ENCODE results near the gene BCAM.
"Not testable (repeated sequence)": the region's sequence is repeated elsewhere in the genome, so short reads cannot be mapped to it uniquely, and the experiment has no call there.

BCAM gene

DNA sequence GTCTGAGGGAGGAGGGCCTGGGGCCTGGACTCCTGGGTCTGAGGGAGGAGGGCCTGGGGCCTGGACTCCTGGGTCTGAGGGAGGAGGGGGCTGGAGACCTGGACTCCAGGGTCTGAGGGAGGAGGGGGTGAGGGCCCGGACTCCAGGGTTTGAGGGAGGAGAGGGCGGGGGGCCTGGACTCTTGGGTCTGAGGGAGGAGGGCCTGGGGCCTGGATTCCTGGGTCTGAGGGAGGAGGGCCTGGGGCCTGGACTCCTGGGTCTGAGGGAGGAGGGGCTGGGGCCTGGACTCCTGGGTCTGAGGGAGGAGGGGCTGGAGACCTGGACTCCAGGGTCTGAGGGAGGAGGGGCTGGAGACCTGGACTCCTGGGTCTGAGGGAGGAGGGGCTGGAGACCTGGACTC lies 27.2 kb upstream of the BCAM start:
- not testable (repeated sequence) for DNase-seq (ENCODE audit: low spot score in 2 of 2); H3K36me3 Mint-ChIP-seq; H3K27ac Mint-ChIP-seq; H3K9me3 Mint-ChIP-seq; ATAC-seq; H3K4me1 Mint-ChIP-seq; H3K4me3 Mint-ChIP-seq

DNA sequence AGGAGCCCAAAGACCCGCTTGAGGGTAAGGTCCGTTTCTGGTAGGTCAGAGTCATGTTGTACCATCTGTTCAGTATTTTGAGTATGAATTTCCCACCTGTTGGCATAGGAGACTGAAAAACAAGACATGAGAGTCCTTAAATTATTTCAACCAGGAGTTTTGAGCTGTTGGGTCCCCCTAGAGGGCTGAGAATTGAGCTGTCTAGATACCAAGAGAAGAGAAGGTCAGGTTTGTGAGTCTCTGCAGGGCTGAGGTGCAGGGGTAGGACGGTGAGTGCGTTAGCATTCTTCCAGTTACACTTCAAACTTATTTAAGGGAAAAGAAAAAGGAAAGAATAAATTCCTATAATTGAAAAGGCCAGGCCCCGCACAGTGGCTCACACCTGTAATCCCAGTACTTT lies 26.2 kb upstream of the BCAM start:
- Mint-ChIP-seq H3K27ac (no peak overlapping the region), H3K4me1 (peaks cover 7% of the 10 kb centered on the region)

DNA sequence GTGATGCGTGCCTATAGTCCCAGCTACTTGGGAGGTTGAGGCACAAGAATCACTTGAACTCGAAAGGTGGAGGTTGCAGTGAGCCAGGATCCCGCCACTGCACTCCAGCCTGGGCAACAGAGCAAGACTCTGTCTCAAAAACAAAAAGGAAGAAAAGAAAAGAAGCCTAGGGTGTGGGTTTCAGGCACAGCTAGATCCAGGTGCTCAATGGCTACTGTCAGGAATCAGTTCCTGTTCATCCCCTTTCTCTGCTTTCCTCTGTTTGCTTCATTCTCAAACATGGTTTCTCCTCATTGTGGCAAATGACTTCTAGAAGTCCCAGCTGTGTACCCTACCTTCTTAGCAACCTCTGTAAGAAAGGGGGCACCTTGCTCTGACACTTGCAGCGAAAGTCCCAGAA lies 25.4 kb upstream of the BCAM start:
- Mint-ChIP-seq H3K36me3 (no peaks in the 10 kb centered on the region), H3K9me3 (no peaks in the 10 kb centered on the region), H3K27ac (no peak overlapping the region), H3K4me1 (peaks cover 7% of the 10 kb centered on the region), H3K4me3 (no peak overlapping the region)
- DNase-seq (ENCODE audit: low spot score in 2 of 2) (no peak), ATAC-seq (no peak)

More for the DNA sequence above, 26.2 kb upstream of the BCAM start:
- DNase-seq (ENCODE audit: low spot score in 2 of 2) (no peak), ATAC-seq (no peak)
- Mint-ChIP-seq H3K4me3 (no peak overlapping the region), H3K36me3 (no peaks in the 10 kb centered on the region), H3K9me3 (no peaks in the 10 kb centered on the region)

DNA sequence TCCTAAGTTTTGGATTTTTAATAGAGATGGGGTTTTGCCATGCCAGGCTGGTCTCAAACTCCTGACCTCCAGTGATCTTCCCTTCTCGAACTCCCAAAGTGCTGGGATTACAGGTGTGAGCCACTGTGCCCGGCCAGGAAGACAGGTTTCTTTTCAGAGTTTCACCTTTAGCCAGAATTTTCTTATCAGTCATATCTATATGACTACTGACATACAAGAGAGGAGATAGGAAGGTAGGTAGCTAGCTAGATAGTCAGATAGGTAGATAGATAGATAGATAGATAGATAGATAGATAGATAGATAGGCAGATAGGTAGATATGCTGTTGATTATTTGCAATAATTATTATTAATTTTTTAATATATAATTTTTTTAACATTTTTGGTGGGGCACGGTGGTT lies 23.6 kb upstream of the BCAM start:
- Mint-ChIP-seq H3K9me3 (no peaks in the 10 kb centered on the region), H3K4me1 (peaks cover 7% of the 10 kb centered on the region), H3K36me3 (no peaks in the 10 kb centered on the region), H3K27ac (no peak overlapping the region), H3K4me3 (no peak overlapping the region)
- no peak for DNase-seq (ENCODE audit: low spot score in 2 of 2)
- no peak for ATAC-seq

DNA sequence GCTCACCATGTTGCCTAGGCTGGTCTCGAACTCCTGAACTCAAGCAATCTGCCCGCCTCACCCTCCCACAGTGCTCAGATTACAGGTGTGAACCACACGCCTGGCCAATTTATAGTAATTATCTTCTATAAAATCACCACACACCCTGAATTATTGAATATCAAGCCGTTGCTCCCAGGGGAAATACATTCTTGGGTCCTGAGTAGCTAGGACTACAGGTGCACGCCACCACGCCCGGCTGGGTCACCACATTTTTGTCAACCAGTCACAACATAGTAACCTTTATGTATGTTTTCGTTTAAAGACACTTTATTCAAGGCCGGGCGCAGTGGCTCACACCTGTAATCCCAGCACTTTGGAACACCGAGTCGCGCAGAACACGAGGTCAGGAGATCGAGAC lies 22.9 kb upstream of the BCAM start:
- ATAC-seq (no peak), DNase-seq (ENCODE audit: low spot score in 2 of 2) (no peak)
- Mint-ChIP-seq H3K9me3 (no peaks in the 10 kb centered on the region), H3K27ac (no peak overlapping the region), H3K4me3 (no peak overlapping the region), H3K36me3 (no peaks in the 10 kb centered on the region), H3K4me1 (peaks cover 7% of the 10 kb centered on the region)

DNA sequence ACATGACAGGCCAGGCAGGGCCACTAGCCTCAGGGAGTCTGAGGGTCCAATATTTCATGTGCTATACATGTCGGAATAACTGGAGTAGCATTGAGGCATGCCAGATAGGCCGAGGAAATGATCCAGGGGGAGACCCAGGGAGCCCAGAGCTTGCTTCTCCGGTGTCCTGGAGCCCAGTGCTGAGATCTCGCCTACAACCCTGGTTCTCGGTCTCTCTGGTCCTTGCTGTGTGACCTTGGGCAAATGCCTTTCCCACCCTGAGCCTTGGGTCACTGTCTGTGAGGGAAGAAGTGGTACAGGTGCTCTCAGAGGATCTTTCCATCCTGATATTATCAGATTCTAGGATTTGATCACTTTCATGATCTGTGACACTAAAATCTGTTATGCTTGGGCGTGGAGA lies 19.9 kb upstream of the BCAM start:
- ATAC-seq (no peak), DNase-seq (ENCODE audit: low spot score in 2 of 2) (no peak)
- H3K4me1 Mint-ChIP-seq: peaks cover 7% of the 10 kb centered on the region
- no peaks in the 10 kb centered on the region for H3K9me3 Mint-ChIP-seq
- no peak overlapping the region for H3K27ac Mint-ChIP-seq
- no peak overlapping the region for H3K4me3 Mint-ChIP-seq
- no peaks in the 10 kb centered on the region for H3K36me3 Mint-ChIP-seq

DNA sequence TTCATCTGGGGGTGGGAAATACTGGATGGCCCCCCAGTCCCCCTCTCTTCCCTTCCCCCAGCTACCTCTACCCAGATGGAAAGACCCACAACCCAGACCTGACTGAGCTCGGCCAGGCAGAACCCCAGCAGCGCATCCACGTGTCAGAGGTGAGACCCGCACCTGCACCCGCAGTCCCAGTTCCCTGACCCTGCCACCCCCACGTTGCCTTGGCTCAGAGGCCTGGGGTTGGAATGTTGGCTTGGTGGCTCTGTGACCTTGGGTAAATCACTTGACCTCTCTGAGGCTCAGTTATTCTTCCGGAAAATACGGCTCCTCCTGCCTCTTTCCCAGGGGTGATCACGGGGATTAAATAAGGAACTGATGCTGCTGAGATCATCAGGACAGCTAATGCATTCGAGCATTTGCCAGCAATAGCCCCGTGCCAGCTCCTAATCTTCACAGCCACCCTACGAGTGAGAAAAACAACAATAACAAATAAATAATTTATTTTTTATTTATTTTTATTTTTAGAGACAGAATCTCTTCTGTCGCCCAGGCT lies 18.9 kb upstream of the BCAM start:
- H3K9me3 Mint-ChIP-seq: no peaks in the 10 kb centered on the region
- H3K36me3 Mint-ChIP-seq: no peaks in the 10 kb centered on the region
- no peak overlapping the region for H3K27ac Mint-ChIP-seq
- no peaks in the 10 kb centered on the region for H3K4me1 Mint-ChIP-seq
- no peak overlapping the region for H3K4me3 Mint-ChIP-seq
- DNase-seq (ENCODE audit: low spot score in 2 of 2) (no peak), ATAC-seq (no peak)

DNA sequence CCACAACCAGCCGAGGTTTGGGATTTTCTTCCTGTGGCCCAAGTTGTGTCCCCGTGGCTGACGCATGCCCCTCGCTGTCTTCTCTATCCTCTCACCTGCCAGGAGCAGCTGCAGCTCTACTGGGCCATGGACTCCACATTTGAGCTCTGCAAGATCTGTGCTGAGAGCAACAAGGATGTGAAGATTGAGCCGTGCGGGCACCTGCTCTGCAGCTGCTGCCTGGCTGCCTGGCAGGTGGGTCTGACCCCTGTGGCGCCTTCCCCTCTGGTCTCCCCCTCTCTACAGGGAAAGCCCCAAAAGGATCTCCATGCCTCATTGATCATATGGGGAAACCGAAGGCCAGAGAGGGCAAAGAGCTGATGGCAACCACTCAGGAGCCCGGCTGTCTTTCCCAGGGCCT lies 16.6 kb upstream of the BCAM start:
- H3K4me3 Mint-ChIP-seq: no peak overlapping the region
- ATAC-seq (no peak), DNase-seq (ENCODE audit: low spot score in 2 of 2) (no peak)
- no peaks in the 10 kb centered on the region for H3K4me1 Mint-ChIP-seq
- H3K9me3 Mint-ChIP-seq: no peaks in the 10 kb centered on the region
- H3K36me3 Mint-ChIP-seq: no peaks in the 10 kb centered on the region
- H3K27ac Mint-ChIP-seq: no peak overlapping the region

DNA sequence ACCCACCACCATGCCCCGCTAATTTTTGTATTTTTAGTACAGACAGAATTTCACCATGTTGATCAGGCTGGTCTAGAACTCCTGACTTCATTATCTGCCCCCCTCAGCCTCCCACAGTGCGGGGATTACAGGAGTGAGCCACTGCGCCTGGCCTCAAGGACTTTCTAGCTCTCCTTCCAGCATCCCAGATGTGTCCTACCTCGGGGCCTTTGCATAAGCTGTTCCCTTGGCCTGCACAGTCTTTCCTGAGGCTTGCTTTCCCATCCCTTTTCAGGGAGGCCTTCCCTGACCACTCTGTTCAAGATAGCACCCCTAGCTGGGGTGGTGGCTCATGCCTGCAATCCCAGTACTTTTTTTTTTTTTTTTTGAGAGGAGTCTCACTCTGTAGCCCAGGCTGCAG lies 14.3 kb upstream of the BCAM start:
- no peaks in the 10 kb centered on the region for H3K36me3 Mint-ChIP-seq
- H3K4me3 Mint-ChIP-seq: no peak overlapping the region
- peaks cover 3% of the 10 kb centered on the region for H3K4me1 Mint-ChIP-seq
- H3K27ac Mint-ChIP-seq: no peak overlapping the region
- H3K9me3 Mint-ChIP-seq: no peaks in the 10 kb centered on the region
- no peak for ATAC-seq
- no peak for DNase-seq (ENCODE audit: low spot score in 2 of 2)

DNA sequence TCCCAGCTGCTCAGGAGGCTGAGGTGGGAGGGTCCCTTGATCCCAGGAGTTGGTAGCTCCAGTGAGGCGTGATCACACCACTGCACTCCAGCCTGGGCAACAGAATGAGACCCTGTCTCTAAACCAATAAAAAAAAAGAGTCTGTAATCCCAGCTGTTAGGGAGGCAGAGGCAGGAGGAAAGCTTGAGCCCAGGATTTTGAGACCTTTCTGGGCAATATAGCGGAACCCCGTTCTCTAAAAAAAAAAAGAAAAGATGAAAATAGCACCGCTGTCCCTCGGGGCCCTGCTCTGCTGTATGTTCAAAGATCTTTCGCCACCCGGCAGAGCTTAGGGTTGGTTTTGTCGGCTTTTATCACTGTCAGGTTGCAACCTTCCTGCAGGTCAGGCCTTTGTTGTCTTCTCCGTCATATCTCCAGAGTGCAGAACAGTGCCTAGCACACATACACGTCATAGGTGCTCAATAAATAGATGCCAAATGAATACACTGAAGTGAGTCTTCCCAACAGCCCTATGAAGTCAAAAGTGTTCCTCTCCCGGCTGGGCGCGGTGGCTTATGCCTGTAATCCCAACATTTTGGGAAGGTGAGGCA lies 13.4 kb upstream of the BCAM start:
- Mint-ChIP-seq H3K4me3 (no peak overlapping the region), H3K9me3 (no peaks in the 10 kb centered on the region), H3K27ac (no peak overlapping the region), H3K36me3 (no peaks in the 10 kb centered on the region), H3K4me1 (peaks cover 6% of the 10 kb centered on the region)
- ATAC-seq (no peak), DNase-seq (ENCODE audit: low spot score in 2 of 2) (no peak)

DNA sequence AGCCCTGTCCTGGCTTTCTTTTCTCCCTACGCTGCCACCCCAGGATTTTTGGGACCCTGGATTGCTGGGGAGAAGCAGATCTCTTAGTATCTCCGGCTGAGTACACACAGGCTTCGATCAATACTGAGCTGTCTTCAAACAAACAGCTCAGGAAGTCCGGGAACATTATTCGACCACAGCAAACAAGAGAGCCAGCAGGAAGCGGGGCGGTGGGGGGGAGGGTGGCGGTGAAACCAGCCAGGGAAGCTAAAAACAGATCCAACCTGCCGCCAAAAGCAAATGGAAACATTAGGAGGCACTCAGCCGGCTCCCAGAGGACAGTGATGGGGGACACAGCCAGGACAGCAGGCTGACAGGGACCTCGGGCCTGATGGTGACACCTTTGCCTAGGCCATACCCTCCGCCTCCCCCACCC lies 12.2 kb upstream of the BCAM start:
- no peaks in the 10 kb centered on the region for H3K9me3 Mint-ChIP-seq
- H3K27ac Mint-ChIP-seq: peak overlapping the region; percentile 55
- no peak overlapping the region for H3K4me3 Mint-ChIP-seq
- no peak for DNase-seq (ENCODE audit: low spot score in 2 of 2)
- H3K4me1 Mint-ChIP-seq: peaks cover 6% of the 10 kb centered on the region
- H3K36me3 Mint-ChIP-seq: no peaks in the 10 kb centered on the region
- no peak for ATAC-seq

DNA sequence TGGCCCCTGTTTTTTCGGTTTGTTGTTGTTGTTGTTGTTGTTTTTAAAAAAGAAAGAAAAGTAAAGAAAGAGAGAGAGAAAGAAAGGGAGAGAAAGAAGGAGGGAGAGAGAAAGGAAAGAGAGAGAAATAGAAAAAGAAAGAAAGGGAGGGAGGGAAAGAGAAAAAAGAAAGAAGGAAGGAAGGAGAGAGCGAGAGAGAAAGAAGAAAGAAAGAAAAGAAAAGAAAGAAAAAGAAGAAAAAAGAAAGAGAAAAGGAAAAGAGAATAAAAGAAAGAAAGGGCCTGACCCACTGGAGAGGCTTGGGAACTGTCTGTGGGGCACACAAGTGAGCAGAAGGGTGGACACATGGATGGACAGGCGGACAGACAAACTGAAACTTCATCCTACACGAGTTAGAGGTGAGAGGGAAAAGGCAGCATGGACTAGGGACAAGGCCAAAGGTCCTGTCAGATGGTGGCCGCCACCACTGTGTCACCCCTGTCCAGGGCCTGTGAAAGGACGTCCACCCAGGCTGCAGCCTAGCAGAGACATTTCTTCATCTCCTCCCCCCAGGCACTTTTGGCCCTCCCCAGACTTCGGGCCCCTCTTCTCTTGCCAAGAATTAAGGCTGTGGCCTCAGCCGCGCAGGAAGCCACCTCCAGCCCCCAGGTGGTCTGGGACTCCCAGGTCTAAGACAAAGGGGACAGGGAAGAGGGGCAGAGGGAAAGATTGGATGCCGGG lies 9.1 kb upstream of the BCAM start:
- no peaks in the 10 kb centered on the region for H3K9me3 Mint-ChIP-seq
- DNase-seq (ENCODE audit: low spot score in 2 of 2) (no peak), ATAC-seq (no peak)
- H3K36me3 Mint-ChIP-seq: peaks cover 6% of the 10 kb centered on the region
- H3K27ac Mint-ChIP-seq: no peak overlapping the region
- H3K4me1 Mint-ChIP-seq: peaks cover 6% of the 10 kb centered on the region
- no peak overlapping the region for H3K4me3 Mint-ChIP-seq

DNA sequence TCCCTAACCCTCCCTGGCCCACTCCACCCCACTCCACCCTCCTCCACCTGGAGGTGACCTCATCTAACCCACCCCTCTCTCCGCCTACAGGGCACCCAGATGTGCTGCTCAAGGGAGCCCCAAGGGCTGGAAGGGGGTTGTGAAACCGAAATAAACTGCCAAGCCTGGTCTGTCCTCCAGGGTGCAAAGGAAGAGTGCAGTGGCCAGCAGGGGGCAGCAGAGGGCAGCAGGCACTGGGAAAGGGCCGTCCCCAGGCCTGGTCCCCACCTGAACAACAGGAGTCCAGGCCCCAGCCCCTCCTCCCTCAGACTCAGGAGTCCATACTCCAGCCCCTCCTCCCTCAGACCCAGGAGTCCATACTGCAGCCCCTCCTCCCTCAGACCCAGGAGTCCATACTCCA lies 8.4 kb upstream of the BCAM start:
- H3K9me3 Mint-ChIP-seq: no peaks in the 10 kb centered on the region
- peaks cover 6% of the 10 kb centered on the region for H3K4me1 Mint-ChIP-seq
- H3K4me3 Mint-ChIP-seq: no peak overlapping the region
- ATAC-seq (peak; percentile 92), DNase-seq (ENCODE audit: low spot score in 2 of 2) (peak; percentile 88 to 92)
- H3K36me3 Mint-ChIP-seq: peaks cover 6% of the 10 kb centered on the region
- H3K27ac Mint-ChIP-seq: no peak overlapping the region

DNA sequence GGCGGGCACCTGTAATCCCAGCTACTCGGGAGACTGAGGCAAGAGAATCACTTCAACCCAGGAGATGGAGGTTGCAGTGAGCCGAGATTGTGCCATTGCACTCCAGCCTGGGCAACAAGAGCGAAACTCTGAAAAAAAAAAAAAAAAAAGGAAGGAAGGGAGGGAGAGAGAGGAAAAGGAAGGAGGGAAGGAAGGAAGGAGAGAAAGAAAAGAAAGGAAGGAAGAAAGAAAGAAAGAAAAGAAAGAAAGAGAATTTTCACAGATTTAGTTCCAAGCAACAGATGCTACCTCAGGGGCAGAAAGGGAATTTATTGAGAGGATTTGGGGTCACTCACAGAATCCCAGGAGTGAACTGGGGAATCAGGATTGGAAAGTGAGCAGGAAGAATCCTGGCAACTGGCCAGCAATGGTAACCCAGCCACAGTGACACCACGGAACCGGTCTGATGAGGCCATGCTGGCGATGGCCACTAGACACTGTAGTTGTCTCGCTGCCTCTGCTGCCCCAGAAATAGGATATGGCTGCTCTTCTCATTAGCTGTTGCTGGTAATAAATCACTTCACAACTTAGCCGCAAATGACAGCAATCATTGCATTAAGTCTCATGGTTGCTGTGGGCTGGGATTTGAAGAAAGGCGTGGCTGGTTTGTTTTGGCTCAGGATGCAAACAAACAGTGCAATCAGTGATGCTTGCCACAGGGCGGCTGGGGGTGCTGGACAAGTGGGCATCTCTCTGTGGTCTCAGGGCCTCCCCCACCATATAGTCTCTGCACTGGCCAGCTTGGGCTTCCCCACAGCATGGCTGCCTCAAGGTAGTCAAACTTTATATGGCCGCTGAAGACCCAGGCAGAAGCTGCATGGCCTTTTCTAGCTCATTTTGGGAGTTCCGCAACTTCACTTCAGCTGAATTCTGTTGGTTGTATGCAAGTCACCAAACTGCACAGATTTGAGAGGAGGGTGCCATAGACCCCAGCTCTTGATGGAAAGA lies 5.2 kb upstream of the BCAM start:
- Mint-ChIP-seq H3K4me3 (no peak overlapping the region), H3K9me3 (no peaks in the 10 kb centered on the region), H3K36me3 (peaks cover 6% of the 10 kb centered on the region), H3K27ac (no peak overlapping the region), H3K4me1 (peaks cover 11% of the 10 kb centered on the region)
- no peak for DNase-seq (ENCODE audit: low spot score in 2 of 2)
- no peak for ATAC-seq

DNA sequence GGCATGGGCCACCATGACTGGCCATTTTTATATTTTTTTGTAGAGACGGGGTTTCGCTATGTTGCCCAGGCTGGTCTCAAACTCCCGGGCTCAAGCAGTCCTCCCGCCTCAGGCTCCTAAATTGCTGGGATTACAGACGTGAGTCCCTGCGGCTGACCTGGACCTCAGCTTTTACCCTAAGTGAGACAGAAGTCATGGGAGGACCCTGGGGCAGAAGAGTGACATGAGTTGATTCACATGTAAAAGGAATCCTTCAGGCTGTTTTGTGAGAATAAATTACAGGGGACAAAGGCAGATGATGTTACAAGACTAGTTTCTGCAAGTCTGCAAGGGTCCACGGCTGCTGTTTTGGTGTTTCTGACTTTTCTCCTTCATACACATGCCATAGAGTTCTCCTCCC lies 2.6 kb upstream of the BCAM start:
- no peak overlapping the region for H3K4me3 Mint-ChIP-seq
- ATAC-seq (no peak), DNase-seq (ENCODE audit: low spot score in 2 of 2) (no peak)
- peaks cover 4% of the 10 kb centered on the region for H3K4me1 Mint-ChIP-seq
- no peak overlapping the region for H3K27ac Mint-ChIP-seq
- H3K9me3 Mint-ChIP-seq: no peaks in the 10 kb centered on the region
- H3K36me3 Mint-ChIP-seq: peaks cover 6% of the 10 kb centered on the region

Data from stimulated activated effector memory CD8-positive, alpha-beta T cell treated with anti-CD3 and anti-CD28 coated beads, Interleukin-12 subunit alpha, Interleukin-12 subunit beta, amount 100 ng/mL, for 72 hours (primary cell).